ENCODE data around the gene P2RY2. TPM values are rescaled to one million over a fixed set of nuclear protein-coding genes. Genes with fewer than 3 reads are reported as not detected.

Gene P2RY2
- total and polyA plus RNA-seq, 10 of the 15 experiments (the other 5 are each of a cell fraction or from before 2014, with no cell fraction given): 0.03 to 0.23 (median 0.17) TPM; not detected in 7

DNA sequence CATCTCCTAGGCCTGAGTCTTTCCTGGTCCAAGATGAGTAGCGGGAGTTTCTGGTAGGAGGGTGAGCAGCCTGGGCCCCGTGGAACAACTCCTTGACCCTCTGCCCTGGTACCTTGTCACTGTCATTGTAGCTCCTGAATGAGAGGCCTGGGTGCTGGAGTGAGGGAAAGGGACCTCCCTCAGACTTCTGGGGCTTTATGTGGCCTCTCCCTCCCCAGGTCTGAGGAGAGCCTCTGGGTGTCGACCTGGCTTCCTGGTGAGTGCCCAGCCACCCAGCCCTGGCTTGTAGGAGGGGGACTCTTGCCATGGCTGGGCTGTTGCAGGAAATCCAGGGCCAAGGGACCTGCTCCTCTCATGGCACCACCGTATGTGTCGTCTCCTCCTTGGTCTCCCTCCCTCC, 3.9 kb downstream of the P2RY2 start:
- no peak overlapping the region for H3K27ac ChIP-seq (ENCODE audit: control insufficient read depth, insufficient read depth)
- no peak overlapping the region for H2AFZ ChIP-seq (ENCODE audit: control insufficient read depth, low read depth, low read length)
- no peak overlapping the region for H3K9ac ChIP-seq (ENCODE audit: control insufficient read depth, insufficient read depth, low read length)
- H3K9me3 ChIP-seq (replicated peaks; ENCODE audit: control insufficient read depth, insufficient read depth, low read length): no peaks in the 10 kb centered on the region
- H3K4me1 ChIP-seq (ENCODE audit: control insufficient read depth, insufficient read depth, low read length): no peaks in the 10 kb centered on the region; the same call in 1 of the 2 replicates
- H3K27me3 ChIP-seq (replicated peaks in 1 of 2; ENCODE audit: control insufficient read depth in 2 of 2, insufficient read depth in 2 of 2, low read length in 1 of 2): no peaks in the 10 kb centered on the region; a peak in 1 of 4 replicates
- BruUV-seq (replicated peaks): no TSS peak
- ATAC-seq (no peak), DNase-seq (ENCODE audit: low read depth, low spot score) (no peak), FAIRE-seq (no peak)
- H3K4me2 ChIP-seq (ENCODE audit: control insufficient read depth, insufficient read depth): no peak overlapping the region
- ChIA-PET CTCF (interaction anchor here (0.7 kb wide), 1 partner anchor 250 kb away, joined by 3 read pairs; no protein-coding TSS in a partner anchor), RAD21 (ENCODE audit: unreplicated experiment) (no interaction called here), SMC1A (ENCODE audit: uncharacterized antibody, unreplicated experiment) (no interaction called here), POLR2A (no interaction called here)
- 55% methylated on average over 5 of the region's 5 CpGs for WGBS (ENCODE audit: insufficient coverage, insufficient replicate concordance, low lambda C conversion rate, missing lambda C conversion rate)
- no peaks in the 10 kb centered on the region for H3K79me2 ChIP-seq (ENCODE audit: control insufficient read depth, insufficient read depth, low read length)
- H3K4me3 ChIP-seq: no peak overlapping the region
- H3K36me3 ChIP-seq (ENCODE audit: control insufficient read depth in 2 of 2, insufficient read depth in 2 of 2, low read length in 1 of 2): no peaks in the 10 kb centered on the region
- H4K20me1 ChIP-seq (ENCODE audit: control insufficient read depth, insufficient read depth): no peaks in the 10 kb centered on the region
- in situ Hi-C loops (cut with MboI): no loop called here
- intact Hi-C loops (cut with micrococcal nuclease; ENCODE audit: unreplicated experiment): no loop called here
- TF ChIP-seq NRF1 (conservative IDR thresholded peaks at IDR 0.05; ENCODE audit: low read depth, low read length): no peak
- TF ChIP-seq SMC3 (IDR thresholded peaks at IDR 0.05; ENCODE audit: borderline replicate concordance, low read length): no peak
- no peak for TF ChIP-seq ZNF274 (IDR thresholded peaks at IDR 0.05; ENCODE audit: insufficient read depth, insufficient read length)
- TF ChIP-seq SUZ12 (IDR thresholded peaks at IDR 0.05; ENCODE audit: unreplicated experiment): no peak
- TF ChIP-seq, protein P1, sequence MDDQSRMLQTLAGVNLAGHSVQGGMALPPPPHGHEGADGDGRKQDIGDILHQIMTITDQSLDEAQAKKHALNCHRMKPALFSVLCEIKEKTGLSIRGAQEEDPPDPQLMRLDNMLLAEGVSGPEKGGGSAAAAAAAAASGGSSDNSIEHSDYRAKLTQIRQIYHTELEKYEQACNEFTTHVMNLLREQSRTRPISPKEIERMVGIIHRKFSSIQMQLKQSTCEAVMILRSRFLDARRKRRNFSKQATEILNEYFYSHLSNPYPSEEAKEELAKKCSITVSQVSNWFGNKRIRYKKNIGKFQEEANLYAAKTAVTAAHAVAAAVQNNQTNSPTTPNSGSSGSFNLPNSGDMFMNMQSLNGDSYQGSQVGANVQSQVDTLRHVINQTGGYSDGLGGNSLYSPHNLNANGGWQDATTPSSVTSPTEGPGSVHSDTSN (IDR thresholded peaks at IDR 0.05; ENCODE audit: insufficient replicate concordance, low read depth, low read length): no peak
- TF ChIP-seq, protein P2, sequence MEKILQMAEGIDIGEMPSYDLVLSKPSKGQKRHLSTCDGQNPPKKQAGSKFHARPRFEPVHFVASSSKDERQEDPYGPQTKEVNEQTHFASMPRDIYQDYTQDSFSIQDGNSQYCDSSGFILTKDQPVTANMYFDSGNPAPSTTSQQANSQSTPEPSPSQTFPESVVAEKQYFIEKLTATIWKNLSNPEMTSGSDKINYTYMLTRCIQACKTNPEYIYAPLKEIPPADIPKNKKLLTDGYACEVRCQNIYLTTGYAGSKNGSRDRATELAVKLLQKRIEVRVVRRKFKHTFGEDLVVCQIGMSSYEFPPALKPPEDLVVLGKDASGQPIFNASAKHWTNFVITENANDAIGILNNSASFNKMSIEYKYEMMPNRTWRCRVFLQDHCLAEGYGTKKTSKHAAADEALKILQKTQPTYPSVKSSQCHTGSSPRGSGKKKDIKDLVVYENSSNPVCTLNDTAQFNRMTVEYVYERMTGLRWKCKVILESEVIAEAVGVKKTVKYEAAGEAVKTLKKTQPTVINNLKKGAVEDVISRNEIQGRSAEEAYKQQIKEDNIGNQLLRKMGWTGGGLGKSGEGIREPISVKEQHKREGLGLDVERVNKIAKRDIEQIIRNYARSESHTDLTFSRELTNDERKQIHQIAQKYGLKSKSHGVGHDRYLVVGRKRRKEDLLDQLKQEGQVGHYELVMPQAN (conservative IDR thresholded peaks at IDR 0.05): no peak
- TF ChIP-seq LARP7 (IDR thresholded peaks at IDR 0.05): no peak
- TF ChIP-seq GATAD2B (conservative IDR thresholded peaks at IDR 0.05; ENCODE audit: low read depth): no peak
- TF ChIP-seq NR2C2 (IDR thresholded peaks at IDR 0.05; ENCODE audit: borderline replicate concordance, control insufficient read depth, insufficient read length, low read depth): no peak
- no peak for TF ChIP-seq SMARCA5 (IDR thresholded peaks at IDR 0.05)
- TF ChIP-seq ZNF217 (IDR thresholded peaks at IDR 0.05): no peak
- no peak for TF ChIP-seq CREB1 (IDR thresholded peaks at IDR 0.05; ENCODE audit: low read depth)
- TF ChIP-seq DPF2 (IDR thresholded peaks at IDR 0.05): no peak
- TF ChIP-seq, protein P3, sequence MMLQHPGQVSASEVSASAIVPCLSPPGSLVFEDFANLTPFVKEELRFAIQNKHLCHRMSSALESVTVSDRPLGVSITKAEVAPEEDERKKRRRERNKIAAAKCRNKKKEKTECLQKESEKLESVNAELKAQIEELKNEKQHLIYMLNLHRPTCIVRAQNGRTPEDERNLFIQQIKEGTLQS (IDR thresholded peaks at IDR 0.05; ENCODE audit: borderline replicate concordance, extremely low read depth, low read depth, low read length): no peak
- no peak for TF ChIP-seq EZH2 (IDR thresholded peaks at IDR 0.05; ENCODE audit: borderline replicate concordance, control insufficient read depth, low read depth, low read length)
- TF ChIP-seq, protein P4, sequence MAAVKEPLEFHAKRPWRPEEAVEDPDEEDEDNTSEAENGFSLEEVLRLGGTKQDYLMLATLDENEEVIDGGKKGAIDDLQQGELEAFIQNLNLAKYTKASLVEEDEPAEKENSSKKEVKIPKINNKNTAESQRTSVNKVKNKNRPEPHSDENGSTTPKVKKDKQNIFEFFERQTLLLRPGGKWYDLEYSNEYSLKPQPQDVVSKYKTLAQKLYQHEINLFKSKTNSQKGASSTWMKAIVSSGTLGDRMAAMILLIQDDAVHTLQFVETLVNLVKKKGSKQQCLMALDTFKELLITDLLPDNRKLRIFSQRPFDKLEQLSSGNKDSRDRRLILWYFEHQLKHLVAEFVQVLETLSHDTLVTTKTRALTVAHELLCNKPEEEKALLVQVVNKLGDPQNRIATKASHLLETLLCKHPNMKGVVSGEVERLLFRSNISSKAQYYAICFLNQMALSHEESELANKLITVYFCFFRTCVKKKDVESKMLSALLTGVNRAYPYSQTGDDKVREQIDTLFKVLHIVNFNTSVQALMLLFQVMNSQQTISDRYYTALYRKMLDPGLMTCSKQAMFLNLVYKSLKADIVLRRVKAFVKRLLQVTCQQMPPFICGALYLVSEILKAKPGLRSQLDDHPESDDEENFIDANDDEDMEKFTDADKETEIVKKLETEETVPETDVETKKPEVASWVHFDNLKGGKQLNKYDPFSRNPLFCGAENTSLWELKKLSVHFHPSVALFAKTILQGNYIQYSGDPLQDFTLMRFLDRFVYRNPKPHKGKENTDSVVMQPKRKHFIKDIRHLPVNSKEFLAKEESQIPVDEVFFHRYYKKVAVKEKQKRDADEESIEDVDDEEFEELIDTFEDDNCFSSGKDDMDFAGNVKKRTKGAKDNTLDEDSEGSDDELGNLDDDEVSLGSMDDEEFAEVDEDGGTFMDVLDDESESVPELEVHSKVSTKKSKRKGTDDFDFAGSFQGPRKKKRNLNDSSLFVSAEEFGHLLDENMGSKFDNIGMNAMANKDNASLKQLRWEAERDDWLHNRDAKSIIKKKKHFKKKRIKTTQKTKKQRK (IDR thresholded peaks at IDR 0.05; ENCODE audit: low read depth, low read length): no peak

All from GM12878 (cell line).